ELF-1 (cell line): ENCODE data around the gene CAPN5.

ENCODE experiments used
- DNase-seq: peaks from one replicate; pipeline ENCODE4 v3.0.0-alpha.2; 2016; ENCODE audit warnings: low read depth, low spot score

The CAPN5 gene

DNA sequence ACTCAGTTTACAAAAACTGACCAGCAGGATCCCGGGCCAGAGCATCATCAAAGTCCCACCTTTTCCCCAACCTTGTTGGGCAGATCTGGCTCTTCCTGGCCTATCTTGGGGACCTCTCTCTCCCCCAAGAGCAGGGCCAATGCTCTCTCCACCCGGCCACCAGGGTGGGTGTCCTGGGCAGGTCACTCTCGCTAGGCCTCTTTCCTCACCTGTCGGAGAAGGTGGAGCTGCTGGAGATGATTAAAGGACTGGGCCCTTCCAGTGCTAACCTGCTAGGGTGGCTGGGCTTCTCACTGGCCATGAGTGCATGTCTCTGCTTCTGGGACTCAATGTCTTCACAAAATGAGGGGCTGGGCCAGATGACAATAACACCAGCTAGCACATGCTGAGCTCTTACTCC is 2.9 kb upstream of the CAPN5 start:
- DNase-seq = no peak

DNA sequence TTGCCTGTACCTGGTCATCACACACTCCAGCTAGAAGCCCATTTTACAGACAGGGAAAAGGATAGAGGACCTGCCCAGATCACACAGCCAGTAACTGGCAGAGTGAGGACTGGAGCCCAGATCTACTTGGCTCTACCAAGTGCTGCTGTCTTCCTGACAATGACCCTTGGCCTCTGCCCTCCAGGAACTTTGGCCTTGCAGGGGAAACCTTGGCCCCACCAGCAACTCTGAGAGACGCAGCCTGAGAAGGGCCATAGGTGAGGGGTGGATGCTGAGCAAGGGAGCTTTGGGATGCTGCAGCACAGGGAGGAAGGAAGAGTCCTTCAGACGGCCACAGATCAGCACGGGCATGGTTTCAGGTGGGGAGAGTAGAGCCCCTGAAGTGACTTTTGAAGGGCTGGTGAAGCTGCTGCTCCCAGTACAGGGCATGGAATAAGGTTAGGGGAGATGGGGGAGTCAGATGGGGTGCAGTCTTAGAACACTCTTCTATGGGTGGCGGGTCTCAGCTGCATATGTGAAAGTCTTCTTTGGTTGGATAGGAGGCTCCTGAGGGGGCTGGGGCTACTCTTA is 2.0 kb upstream of the CAPN5 start:
- DNase-seq = no peak

DNA sequence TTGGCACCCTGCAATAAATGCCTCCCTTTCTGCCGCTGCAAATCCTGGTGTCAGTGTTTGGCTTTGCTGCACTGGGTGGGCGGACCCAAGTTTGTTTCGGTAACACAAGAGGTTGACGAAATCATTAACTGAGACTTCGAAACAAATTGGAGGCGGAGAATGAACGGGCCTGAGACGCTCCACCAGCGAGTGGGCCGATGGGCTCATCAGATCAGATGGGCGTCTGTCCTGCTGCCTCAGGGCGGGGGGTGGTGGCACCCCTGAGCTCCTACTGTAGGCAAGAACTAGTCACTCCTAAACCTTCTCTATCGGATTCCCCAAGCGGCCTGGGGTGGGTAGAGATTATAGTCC is 918 bp upstream of the CAPN5 start:
- DNase-seq = no peak

DNA sequence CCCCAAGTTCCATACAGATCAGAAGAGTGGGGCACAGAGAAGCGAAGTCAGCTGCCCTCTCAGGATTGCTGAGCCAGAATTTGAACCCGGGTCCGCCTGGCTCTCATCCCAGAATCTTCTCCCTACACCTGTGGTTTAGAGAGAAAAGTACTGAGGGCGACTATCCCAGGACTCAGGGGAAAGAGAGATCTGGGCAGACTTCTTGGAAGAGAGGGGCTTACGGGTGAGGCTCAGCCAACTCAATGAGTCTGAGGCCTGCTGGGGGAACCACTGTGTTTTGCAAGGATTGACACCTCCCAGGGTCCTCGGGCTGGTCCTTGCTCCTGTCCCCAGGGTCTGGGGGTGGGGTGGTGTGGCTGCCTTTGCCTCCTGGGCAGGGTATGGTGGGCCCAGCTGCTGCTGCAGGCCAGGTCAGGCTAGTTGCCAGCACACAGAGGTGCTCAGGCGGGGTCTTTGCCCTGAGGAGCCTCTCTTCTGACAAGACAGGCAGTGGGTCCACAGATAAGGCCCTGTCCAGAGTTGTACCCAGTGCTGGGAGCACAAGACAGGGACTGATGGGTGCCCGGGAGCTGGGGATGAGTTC is 1.2 kb downstream of the CAPN5 start:
- no peak for DNase-seq

DNA sequence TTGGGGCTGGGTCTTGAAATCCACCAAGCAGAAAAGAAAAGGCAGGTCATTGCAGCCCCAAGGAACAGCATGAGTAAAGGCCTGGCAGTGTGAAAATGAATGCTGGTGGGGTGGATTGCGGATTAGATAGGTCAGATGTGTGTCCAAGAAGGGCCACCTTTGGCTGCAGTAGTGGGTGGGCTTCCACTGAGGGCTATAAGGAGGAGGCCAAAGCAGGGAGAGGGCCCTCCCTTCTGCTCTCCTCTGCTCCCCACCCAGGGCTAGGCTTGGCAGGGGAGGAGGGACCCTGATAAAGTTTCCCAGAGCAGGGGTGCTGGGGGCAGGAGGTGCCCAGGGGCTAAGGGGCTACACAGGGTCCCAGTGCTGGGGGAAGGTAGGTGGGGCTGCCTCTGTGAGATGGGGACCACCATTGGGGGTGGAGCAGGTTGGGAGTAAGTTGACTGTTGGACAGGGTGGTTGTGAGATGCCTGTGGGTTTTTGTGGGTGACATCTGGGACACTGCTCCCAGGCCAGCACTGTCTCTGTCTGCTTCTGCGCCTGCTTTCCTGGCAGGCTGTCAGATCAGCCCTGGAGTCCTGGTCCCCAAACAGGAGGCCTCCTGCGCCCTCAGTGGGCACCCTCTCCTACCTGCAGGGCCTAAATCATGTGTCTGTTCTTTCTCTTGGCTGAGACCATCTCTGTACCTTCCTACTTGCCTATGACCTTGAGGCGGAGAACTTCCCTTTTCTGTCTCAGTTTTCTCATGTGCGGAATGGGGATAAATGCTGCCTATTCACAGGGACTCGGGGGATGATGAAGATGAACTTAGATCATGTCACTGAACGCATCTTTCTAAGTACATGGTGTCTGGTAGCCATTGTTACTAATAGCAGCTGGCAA is 1.9 kb downstream of the CAPN5 start:
- DNase-seq = no peak

DNA sequence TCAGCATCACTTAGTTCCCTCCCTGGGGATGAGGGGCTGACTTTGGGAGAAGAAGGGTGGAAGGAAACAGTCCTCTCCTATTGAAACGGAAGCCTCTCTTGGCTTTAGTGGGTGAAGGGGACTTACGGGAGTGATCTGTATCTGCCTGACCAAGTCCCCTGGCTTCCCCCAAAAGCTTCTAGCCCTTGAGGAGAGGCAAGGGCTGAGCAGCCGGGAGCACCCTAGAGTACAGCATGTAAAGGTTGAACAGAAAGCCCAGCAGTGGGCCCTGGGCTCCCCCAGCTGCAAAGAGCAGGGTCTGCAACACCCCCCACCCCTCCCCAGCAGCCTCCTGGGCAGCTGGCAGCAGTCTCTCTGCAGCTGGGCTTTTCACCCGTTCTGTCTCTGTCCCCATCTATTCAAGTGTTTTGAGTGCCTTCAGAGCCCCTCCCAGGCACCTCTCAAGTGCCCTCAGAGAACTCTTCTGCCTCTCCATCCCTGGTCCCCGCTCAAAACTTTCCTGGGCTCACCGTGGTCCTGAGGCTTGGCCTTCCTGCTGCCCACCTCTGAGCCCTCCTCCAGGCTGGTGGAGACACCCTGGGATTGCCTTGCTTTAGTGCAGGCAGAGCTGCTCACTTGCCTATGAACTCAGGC is 2.7 kb downstream of the CAPN5 start:
- no peak for DNase-seq

DNA sequence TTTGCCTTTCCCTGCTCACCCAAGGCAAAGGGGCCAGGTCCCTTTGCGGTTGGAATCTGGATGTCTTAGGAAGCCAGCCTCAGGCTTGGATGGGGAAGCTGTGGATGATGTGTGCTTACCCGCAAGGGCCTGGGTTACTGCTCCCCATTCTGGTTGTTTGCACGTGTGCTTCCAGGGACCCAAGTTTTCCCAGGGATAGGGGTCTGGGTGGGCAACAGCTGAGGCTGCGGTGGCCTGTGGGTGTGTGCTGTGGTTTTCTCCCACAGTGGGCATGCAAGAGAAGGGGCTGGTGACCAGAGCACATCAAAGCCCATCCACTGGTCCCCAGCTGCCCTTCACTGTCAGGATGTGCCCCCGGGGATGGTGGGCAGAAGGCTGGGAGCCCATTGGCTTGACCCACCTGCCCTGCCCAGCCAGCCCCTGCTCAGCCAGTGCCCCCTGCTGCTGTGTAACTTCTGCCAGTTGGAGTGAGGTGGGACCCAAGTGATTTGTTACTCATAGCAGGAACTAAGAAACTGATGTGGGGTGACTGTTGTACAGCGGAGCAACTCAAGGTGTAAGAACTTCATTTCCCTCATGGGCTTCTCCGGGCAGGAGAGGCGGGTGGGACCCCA is 3.3 kb downstream of the CAPN5 start:
- no peak for DNase-seq

DNA sequence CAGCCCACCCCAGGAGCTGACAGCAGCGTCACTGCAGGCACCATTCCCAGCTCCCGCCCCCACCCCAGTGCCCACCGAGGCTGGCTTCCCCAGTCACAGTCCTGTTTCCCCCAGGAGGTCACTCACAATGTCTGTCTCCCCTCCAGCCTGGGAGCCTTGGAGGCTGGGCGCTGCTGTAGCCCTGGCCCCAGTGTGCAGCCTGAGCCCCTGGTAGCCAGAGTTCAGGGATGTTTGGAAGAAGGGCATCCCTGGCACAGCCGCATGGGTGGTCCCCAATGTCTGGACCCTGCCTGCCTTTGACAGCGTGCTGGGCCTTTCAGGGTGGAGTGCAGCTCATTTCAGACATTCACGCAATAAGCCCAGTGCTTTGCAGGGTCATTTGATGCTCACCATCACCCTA is 4.3 kb downstream of the CAPN5 start:
- no peak for DNase-seq

DNA sequence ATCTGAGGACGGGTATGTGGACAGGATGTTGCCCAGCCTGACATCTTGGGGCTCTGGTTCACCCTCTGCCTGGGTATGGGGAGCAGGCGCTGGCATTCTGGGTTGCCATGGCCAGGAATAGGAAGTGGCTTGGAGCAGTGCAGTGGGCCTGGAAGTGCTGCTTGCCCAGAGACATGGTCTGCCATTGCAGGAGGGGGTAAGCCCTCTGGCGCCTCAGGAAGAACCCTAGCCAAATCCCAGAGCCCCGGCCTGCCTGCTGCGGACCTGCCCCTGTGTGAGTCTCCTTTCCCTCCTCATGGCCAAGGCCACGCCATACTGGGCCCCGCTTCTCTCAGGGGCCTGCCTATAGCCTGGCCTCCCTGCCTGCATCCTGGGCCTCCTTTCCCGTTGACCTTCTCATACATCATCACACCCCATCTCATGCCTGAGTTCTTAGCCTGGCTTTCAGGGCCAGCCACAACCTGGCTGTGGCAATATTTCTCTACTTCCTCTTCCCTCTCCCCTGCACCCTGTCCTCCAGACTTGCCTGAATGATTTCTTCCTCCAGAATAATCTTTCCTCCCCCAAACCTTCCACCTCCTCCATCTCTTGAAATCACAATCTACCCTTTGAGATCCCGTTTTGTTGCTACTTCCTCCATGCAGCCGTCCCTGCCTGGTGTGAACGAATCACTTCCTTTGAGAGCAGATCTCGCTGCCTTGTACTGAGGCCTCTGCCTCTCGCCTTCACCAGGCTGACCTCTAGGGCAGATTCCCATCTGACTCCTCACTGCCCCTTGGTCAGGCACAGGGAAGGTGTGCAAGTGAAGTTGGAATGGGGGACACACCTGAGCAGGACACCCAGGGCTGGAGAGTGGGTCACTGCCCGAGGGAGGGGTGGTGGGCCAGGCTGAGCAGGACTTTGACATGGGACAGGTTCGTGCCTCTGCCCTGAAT is 5.2 kb downstream of the CAPN5 start:
- DNase-seq = no peak

DNA sequence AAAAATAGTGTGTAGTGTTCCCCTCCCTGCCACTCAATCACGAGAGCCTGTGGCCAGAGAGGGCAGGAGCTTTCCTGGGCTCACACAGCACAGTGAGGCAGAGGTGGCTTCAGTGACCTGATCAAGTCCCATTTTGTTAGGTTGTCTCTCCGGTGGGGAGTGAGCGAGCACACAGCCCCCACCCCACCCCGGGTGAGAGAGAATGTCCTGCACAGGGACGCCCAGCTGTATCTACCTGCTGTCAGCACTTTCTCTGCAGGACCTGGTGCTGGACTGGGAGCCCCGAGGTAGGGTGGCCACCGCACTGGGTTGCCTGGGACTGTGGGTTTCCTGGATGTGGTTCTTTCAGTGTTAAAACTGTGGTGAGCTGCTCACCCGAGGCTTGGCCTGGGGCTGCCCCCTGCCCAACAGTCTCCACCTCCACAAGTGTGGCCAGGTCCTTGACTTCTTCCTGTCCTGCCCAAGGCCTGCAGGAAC is 6.1 kb downstream of the CAPN5 start:
- DNase-seq = no peak

DNA sequence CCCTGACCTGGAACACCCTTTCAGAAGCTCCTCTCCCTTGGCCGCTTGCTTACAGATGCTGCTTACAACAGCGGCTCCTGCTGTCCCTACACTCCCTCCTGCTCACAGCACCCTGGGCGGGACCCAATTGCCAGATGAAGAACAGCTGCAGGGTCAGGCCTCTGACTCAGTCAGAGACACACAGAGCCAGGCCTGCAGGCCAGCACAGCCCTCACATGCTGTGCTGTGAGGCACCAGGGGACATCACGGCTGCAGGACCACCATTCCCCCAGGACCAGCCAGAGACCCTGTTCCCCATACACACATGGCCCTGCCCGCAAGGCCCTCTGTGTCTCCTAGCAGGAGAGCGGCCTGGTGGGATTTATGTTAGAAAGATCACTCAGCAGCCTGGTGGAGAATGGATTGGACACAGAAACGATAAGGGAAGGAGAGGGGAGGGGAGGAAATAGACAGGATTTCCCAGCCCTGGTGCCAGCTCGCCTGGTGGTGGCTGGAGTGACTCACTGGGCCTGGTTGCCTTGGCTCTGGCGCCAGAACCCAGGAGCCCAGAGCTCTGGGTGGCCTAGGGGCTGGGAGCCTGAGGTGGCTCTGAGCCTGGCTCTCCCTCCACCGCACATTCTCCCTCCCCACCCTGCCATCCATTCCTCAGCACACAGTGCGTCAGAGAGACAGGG is 6.7 kb downstream of the CAPN5 start:
- DNase-seq = peak; percentile 80

DNA sequence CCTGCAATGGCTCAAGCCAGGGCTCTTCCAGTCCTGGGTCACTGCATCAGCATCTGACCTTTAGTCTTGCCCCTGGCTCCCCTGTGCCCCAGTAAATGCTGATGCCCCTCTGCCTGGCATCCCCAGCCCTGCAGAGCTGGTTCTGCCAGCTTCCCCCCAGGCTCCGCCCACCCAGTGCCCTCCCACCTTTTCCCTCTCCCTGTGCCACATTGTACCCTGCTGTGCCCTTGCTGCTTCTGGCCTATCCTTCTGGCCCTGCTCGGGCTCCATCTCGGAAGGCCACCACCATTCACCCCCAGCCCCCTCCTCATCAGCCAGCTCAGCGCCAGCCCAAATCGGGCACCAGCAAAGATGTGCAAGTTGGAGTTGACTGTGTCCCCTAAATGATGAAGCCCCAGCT is 7.4 kb downstream of the CAPN5 start:
- DNase-seq = no peak

DNA sequence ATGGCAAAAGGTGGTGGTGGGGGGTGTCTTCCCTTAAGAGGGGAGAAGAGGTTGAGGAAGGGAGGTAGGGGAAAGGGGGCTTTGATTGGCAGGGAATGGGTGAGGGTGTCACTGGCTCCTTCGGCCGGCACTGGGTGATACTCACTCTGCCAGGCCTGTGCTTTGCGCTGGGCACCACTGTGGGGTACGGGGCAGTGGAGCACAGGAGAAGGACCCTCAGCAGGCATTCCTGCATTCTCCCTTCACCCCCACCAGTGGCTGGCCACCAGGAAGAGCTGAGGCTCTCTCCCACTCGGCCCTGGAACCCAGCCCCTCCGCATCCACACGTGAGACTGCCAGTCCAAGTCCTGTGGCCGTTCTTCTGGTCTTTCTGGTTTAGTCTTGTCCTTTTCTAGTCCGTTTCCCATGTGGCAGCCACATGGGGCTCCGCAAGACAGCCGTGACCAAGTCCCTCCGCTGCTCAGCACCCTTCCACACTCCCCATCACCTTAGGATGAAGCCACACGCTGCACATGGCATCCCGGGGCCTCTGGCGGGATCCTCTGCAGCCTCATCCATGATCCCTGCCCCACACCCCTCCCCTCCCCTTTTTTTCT is 8.0 kb downstream of the CAPN5 start:
- DNase-seq = no peak

DNA sequence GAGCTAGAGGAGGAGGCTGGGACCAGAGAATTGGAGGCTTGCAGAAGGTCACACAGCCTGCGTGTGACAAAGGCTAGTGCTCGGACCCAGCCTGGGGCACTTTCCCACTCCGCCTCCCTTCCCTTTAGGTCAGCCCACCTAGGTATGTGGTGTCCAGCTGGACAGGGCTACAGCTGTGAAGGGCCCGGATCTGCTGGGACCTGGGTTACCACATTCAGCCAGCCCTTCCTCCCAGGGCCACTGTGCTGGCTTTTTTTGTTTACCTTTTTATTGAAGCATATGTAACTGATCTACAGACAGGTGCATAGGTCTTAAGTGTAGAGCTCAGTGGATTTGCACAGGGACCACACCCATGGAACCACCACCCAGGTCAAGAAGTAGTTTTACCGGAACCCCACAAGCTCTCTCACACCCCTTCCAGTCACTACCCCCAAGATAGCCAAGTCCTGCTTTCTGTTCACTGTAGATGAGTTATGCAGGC is 8.7 kb downstream of the CAPN5 start:
- no peak for DNase-seq

DNA sequence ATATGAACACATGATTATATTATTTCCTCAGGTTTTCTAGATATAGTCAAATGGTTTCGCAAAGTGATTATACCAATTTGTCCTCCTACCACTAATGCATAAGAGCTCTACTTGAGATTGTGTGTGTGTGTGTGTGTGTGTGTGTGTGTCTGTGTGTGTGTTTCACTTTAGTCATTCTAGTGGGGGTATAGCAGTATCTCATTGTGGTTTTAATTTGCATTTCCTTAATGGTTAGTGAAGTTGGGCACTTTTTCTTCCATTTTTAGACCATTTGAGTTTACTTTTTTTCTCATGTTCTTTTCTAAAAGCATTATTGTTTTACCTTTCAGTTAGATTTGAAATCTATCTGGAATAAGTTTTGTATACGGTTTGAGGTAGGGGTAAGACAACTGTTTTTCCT is 12.9 kb downstream of the CAPN5 start:
- DNase-seq = no peak

DNA sequence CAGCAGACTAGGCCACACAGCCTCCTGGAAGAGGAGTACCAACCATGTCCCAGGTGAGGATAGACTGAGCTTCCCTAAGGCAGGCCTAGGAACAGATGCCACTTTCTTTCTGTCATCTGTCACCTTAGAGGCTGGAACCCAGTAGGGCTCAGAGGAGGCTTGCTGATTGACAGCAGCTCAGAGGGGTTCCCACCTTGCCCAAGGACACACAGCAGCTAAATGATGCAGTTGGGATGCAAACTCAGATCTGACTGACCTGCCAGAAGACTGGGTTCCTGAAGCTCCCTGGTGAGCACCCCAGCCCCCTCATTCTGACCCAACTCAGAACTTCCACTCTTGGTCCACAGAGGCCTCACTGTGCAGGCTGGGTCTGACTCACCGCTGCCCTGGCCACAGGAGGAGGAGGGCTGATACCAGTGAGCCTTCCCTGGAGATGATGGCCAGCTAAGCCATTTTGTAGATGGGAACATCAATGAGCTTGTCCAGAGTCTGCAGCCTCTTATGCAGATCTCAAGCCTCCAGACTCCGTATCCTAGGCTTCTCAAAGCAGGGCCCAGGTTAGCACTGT is 14.0 kb downstream of the CAPN5 start:
- no peak for DNase-seq

DNA sequence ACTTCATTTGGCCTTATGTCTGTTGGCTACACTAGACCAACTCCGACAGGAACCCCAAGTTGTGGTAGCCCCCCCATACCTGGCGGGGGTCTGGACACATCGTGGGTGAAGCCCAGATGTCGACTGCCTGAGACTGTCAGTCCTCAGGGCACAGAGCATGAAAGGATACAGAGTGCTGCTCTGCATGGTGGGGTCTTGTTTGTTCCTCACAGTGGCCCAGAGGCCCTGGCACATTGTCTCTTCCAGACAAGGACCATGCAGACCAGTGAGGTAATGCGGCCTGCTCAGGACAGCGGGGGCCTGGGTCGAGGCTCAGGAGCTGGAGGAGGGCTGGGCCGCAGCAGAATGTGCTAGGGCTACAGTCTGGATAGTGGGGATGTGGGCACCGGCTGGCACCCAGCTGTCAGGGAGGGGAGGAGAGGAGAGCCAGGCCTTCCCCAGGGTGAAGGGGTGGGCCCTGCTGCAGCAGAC is 14.6 kb downstream of the CAPN5 start:
- no peak for DNase-seq

DNA sequence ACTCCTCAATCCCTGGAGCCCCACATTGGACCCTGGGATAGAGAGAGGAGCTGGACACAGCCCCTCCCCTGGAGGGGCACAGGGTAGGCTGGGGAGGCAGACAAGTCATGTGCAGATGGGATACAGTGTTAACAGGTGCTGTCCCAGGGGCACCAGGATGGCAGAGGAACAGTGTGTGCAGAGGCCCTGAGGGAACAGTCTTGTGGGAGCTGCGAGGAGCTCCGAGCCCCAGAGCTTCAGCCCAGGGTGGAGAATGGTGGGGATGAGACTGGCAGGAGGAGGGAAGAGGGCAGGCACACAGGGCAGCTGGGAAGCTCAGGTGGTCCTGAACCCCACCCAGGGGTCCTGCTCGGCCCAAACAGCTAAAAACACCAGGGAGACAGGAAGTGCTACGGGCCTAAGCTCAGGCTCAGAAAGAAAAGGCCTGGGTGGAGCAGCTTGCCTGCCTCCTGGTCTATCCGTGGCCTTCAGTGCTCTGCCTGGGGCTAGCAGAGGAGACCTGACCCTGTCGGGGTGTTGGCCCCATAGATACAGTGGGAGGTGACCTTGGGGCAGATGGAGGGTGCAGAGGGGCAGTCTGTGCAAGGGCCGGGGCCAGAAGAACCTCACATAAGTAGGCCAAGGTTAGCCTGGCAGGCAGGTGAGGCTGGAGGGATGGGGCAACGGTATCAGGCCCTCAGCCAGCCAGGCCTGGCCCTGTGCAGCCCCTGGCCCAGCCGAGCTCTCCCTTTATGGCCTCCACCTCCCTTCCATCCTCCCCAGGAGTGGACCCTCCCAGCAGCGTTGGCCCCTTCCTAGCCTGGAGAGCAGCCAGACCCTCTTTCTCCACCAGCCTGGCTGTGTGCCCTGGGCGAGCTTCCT is 15.4 kb downstream of the CAPN5 start:
- DNase-seq = no peak
